Activated CD4-positive, alpha-beta T cell treated with anti-CD3 and anti-CD28 coated beads, Interleukin-2, amount 10 ng/mL, durations not matched to agents 7 days and 5 days (primary cell): ENCODE measurements around the gene EOMES. TPM values are rescaled to one million over a fixed set of nuclear protein-coding genes. Genes with fewer than 3 reads are reported as not detected.
A peak's percentile ranks its signal among the peaks of the same experiment; 100 is the strongest.

ENCODE experiments used
- CTCF ChIA-PET: fragments of 350-600 bp; sonication (Branson Sonifier 250); formaldehyde crosslinking; loops from one replicate; lab custom pipeline; 2021; ENCODE audit warnings: antibody characterized with exemption; lab: Charles Lee
- POLR2A ChIA-PET: fragments of 350-600 bp; sonication (Branson Sonifier 250); formaldehyde crosslinking; loops from one replicate; lab custom pipeline; 2021; ENCODE audit warnings: antibody characterized with exemption; lab: Charles Lee
- DNase-seq: peaks from one replicate; pipeline ENCODE4 v3.0.0-alpha.2; 2020
- H3K27ac Mint-ChIP-seq: one replicate; pipeline ENCODE4 v1.8.0; 2021; ENCODE audit warnings: mild to moderate bottlenecking, moderate library complexity, mixed read lengths
- H3K27me3 Mint-ChIP-seq: one replicate; pipeline ENCODE4 v1.8.0; 2021; ENCODE audit warnings: mixed read lengths
- H3K36me3 Mint-ChIP-seq: one replicate; pipeline ENCODE4 v1.8.0; 2021; ENCODE audit warnings: low read depth, mixed read lengths
- H3K4me1 Mint-ChIP-seq: one replicate; pipeline ENCODE4 v1.8.0; 2021; ENCODE audit warnings: mixed read lengths
- H3K4me3 Mint-ChIP-seq: one replicate; pipeline ENCODE4 v1.8.0; 2021; ENCODE audit warnings: mild to moderate bottlenecking, moderate library complexity, mixed read lengths
- H3K9me3 Mint-ChIP-seq: one replicate; pipeline ENCODE4 v1.8.0; 2021; ENCODE audit warnings: mixed read lengths
- total RNA-seq, 2 experiments: library from RNA; stranded (reverse); gene quantifications; one replicate each; pipeline ENCODE4 v1.2.3, GENCODE V29; 2021

Gene EOMES
- total RNA-seq, 2 experiments from 2014 or later, result 0.50 to 0.52 TPM

GRCh38 chr3:27696906-27697305, 25.2 kb downstream of the EOMES start:
- CTCF ChIA-PET, result interaction anchor here (0.9 to 1.2 kb wide), 2 partner anchors 12 to 27 kb away, joined by 3 read pairs; no protein-coding TSS in a partner anchor
- no peak for DNase-seq

GRCh38 chr3:27695636-27696035, 26.5 kb downstream of the EOMES start:
- H3K27me3 Mint-ChIP-seq, result peaks cover 24% of the 10 kb centered on the region
- H3K36me3 Mint-ChIP-seq, result no peaks in the 10 kb centered on the region
- no peak overlapping the region for H3K4me3 Mint-ChIP-seq
- no peak for DNase-seq
- H3K9me3 Mint-ChIP-seq, result peaks cover 2% of the 10 kb centered on the region
- CTCF ChIA-PET, result interaction anchor here (1.2 kb wide), 1 partner anchor 16 kb away, joined by 3 read pairs; no protein-coding TSS in a partner anchor
- POLR2A ChIA-PET, result no interaction called here
- no peak overlapping the region for H3K27ac Mint-ChIP-seq
- no peaks in the 10 kb centered on the region for H3K4me1 Mint-ChIP-seq

More at GRCh38 chr3:27696906-27697305, 25.2 kb downstream of the EOMES start:
- Mint-ChIP-seq H3K27ac (no peak overlapping the region), H3K4me1 (no peaks in the 10 kb centered on the region), H3K4me3 (no peak overlapping the region), H3K9me3 (peaks cover 2% of the 10 kb centered on the region), H3K27me3 (peaks cover 16% of the 10 kb centered on the region), H3K36me3 (no peaks in the 10 kb centered on the region)
- POLR2A ChIA-PET, result no interaction called here

- Mint-ChIP-seq H3K36me3 (no peaks in the 10 kb centered on the region), H3K27ac (no peak overlapping the region), H3K27me3 (peaks cover 17% of the 10 kb centered on the region), H3K9me3 (no peaks in the 10 kb centered on the region), H3K4me1 (no peaks in the 10 kb centered on the region), H3K4me3 (no peak overlapping the region)
- POLR2A ChIA-PET, result no interaction called here
- CTCF ChIA-PET, result no interaction called here
- no peak for DNase-seq
Measured at GRCh38 chr3:27688053-27688452, 34.1 kb downstream of the EOMES start.

- H3K4me3 Mint-ChIP-seq, result no peak overlapping the region
- CTCF ChIA-PET, result interaction anchor here (0.9 kb wide), 1 partner anchor 19 kb away, joined by 3 read pairs; no protein-coding TSS in a partner anchor
- no peak for DNase-seq
- H3K36me3 Mint-ChIP-seq, result no peaks in the 10 kb centered on the region
- H3K9me3 Mint-ChIP-seq, result no peaks in the 10 kb centered on the region
- H3K27ac Mint-ChIP-seq, result no peak overlapping the region
- POLR2A ChIA-PET, result no interaction called here
- no peaks in the 10 kb centered on the region for H3K4me1 Mint-ChIP-seq
- peaks cover 10% of the 10 kb centered on the region for H3K27me3 Mint-ChIP-seq
Measured at GRCh38 chr3:27686642-27687041, 35.5 kb downstream of the EOMES start.

- POLR2A ChIA-PET, result no interaction called here
- Mint-ChIP-seq H3K4me1 (peaks cover 10% of the 10 kb centered on the region), H3K36me3 (no peaks in the 10 kb centered on the region), H3K27me3 (peaks cover 3% of the 10 kb centered on the region), H3K9me3 (no peaks in the 10 kb centered on the region), H3K4me3 (no peak overlapping the region), H3K27ac (no peak overlapping the region)
- DNase-seq, result no peak
- CTCF ChIA-PET, result interaction anchor here (1.0 kb wide), 1 partner anchor 11 kb away, joined by 3 read pairs; no protein-coding TSS in a partner anchor
Measured at GRCh38 chr3:27685474-27685873, 36.6 kb downstream of the EOMES start.

- ChIA-PET POLR2A (no interaction called here), CTCF (no interaction called here)
- peaks cover 3% of the 10 kb centered on the region for H3K27me3 Mint-ChIP-seq
Measured at GRCh38 chr3:27684302-27684701, 37.8 kb downstream of the EOMES start.

GRCh38 chr3:27681249-27681748, 40.8 kb downstream of the EOMES start:
- POLR2A ChIA-PET, result interaction anchor here (0.5 kb wide), 1 partner anchor 282 kb away, joined by 4 read pairs; no protein-coding TSS in a partner anchor
- Mint-ChIP-seq H3K27ac (peak overlapping the region; percentile 77), H3K9me3 (no peaks in the 10 kb centered on the region), H3K36me3 (no peaks in the 10 kb centered on the region), H3K4me3 (peak overlapping the region; percentile 48), H3K27me3 (no peaks in the 10 kb centered on the region), H3K4me1 (peaks cover 10% of the 10 kb centered on the region)
- CTCF ChIA-PET, result interaction anchor here (0.7 to 2.8 kb wide), 16 partner anchors 11 to 640 kb away, joined by 3 to 8 read pairs (median 4); partner anchors contain the start of gene SLC4A7
- peak; percentile 63 for DNase-seq

More at GRCh38 chr3:27684302-27684701, 37.8 kb downstream of the EOMES start:
- Mint-ChIP-seq H3K4me1 (peaks cover 10% of the 10 kb centered on the region), H3K36me3 (no peaks in the 10 kb centered on the region), H3K4me3 (no peak overlapping the region), H3K27ac (no peak overlapping the region), H3K9me3 (no peaks in the 10 kb centered on the region)
- DNase-seq, result no peak

- Mint-ChIP-seq H3K4me3 (no peak overlapping the region), H3K4me1 (peaks cover 10% of the 10 kb centered on the region), H3K27ac (peak overlapping the region; percentile 77), H3K36me3 (no peaks in the 10 kb centered on the region), H3K9me3 (no peaks in the 10 kb centered on the region), H3K27me3 (no peaks in the 10 kb centered on the region)
- CTCF ChIA-PET, result interaction anchor here (0.7 to 2.8 kb wide), 13 partner anchors 10 to 640 kb away, joined by 3 to 8 read pairs (median 4); partner anchors contain the start of gene SLC4A7
- DNase-seq, result no peak
- POLR2A ChIA-PET, result no interaction called here
Measured at GRCh38 chr3:27680517-27681246, 41.4 kb downstream of the EOMES start.

- no peaks in the 10 kb centered on the region for H3K9me3 Mint-ChIP-seq
- H3K27me3 Mint-ChIP-seq, result no peaks in the 10 kb centered on the region
- no peak overlapping the region for H3K4me3 Mint-ChIP-seq
- ChIA-PET POLR2A (no interaction called here), CTCF (interaction anchor here (0.9 to 1.4 kb wide), 4 partner anchors 12 to 641 kb away, joined by 3 to 4 read pairs (median 3); no protein-coding TSS in a partner anchor)
- no peaks in the 10 kb centered on the region for H3K36me3 Mint-ChIP-seq
- peaks cover 10% of the 10 kb centered on the region for H3K4me1 Mint-ChIP-seq
- no peak for DNase-seq
- H3K27ac Mint-ChIP-seq, result no peak overlapping the region
Measured at GRCh38 chr3:27679691-27680090, 42.4 kb downstream of the EOMES start.

- no peak overlapping the region for H3K27ac Mint-ChIP-seq
- H3K4me3 Mint-ChIP-seq, result no peak overlapping the region
- H3K27me3 Mint-ChIP-seq, result no peaks in the 10 kb centered on the region
- H3K4me1 Mint-ChIP-seq, result peaks cover 10% of the 10 kb centered on the region
- ChIA-PET CTCF (interaction anchor here (0.9 kb wide), 1 partner anchor 11 kb away, joined by 5 read pairs; no protein-coding TSS in a partner anchor), POLR2A (no interaction called here)
- H3K36me3 Mint-ChIP-seq, result no peaks in the 10 kb centered on the region
- DNase-seq, result no peak
- no peaks in the 10 kb centered on the region for H3K9me3 Mint-ChIP-seq
Measured at GRCh38 chr3:27678234-27678633, 43.9 kb downstream of the EOMES start.

- DNase-seq, result no peak
- H3K9me3 Mint-ChIP-seq, result no peaks in the 10 kb centered on the region
- H3K4me1 Mint-ChIP-seq, result peaks cover 10% of the 10 kb centered on the region
- CTCF ChIA-PET, result interaction anchor here (0.6 to 0.9 kb wide), 2 partner anchors 11 to 320 kb away, joined by 3 to 5 read pairs; no protein-coding TSS in a partner anchor
- no peaks in the 10 kb centered on the region for H3K27me3 Mint-ChIP-seq
- no peaks in the 10 kb centered on the region for H3K36me3 Mint-ChIP-seq
- H3K4me3 Mint-ChIP-seq, result no peak overlapping the region
- POLR2A ChIA-PET, result no interaction called here
- H3K27ac Mint-ChIP-seq, result no peak overlapping the region
Measured at GRCh38 chr3:27677565-27677964, 44.6 kb downstream of the EOMES start.

GRCh38 chr3:27675287-27675686, 46.8 kb downstream of the EOMES start:
- Mint-ChIP-seq H3K27ac (no peak overlapping the region), H3K27me3 (no peaks in the 10 kb centered on the region), H3K36me3 (no peaks in the 10 kb centered on the region), H3K4me1 (no peaks in the 10 kb centered on the region), H3K9me3 (no peaks in the 10 kb centered on the region), H3K4me3 (no peak overlapping the region)
- DNase-seq, result no peak
- CTCF ChIA-PET, result interaction anchor here (0.9 kb wide), 1 partner anchor 318 kb away, joined by 3 read pairs; no protein-coding TSS in a partner anchor
- POLR2A ChIA-PET, result no interaction called here

- Mint-ChIP-seq H3K9me3 (no peaks in the 10 kb centered on the region), H3K27me3 (no peaks in the 10 kb centered on the region), H3K4me3 (no peak overlapping the region), H3K27ac (no peak overlapping the region), H3K36me3 (no peaks in the 10 kb centered on the region), H3K4me1 (peaks cover 6% of the 10 kb centered on the region)
- DNase-seq, result no peak
- POLR2A ChIA-PET, result no interaction called here
- CTCF ChIA-PET, result no interaction called here
Measured at GRCh38 chr3:27673701-27674100, 48.4 kb downstream of the EOMES start.
